Endothelial cell of umbilical vein (primary cell): Measurements from ENCODE around the gene MCFD2. TPM values are rescaled to one million over a fixed set of nuclear protein-coding genes. Genes with fewer than 3 reads are reported as not detected.
A peak's percentile ranks its signal among the peaks of the same experiment; 100 is the strongest.

Experiments
- BruUV-seq: library from RNA; stranded (reverse); fragments of 400-500 nt; replicated peaks from 2 replicates; lab custom pipeline; 2021; lab: Mats Ljungman, UMichigan
- CTCF ChIA-PET: fragments of 300-600, 350-600 bp; sonication (Branson Sonifier 250); formaldehyde crosslinking; loops from one replicate; lab custom pipeline; 2021; ENCODE audit warnings: antibody characterized with exemption, inconsistent platforms; lab: Charles Lee
- POLR2A ChIA-PET: fragments of 300-600, 350-600 bp; sonication (Branson Sonifier 250); formaldehyde crosslinking; loops from one replicate; lab custom pipeline; 2021; ENCODE audit warnings: antibody characterized with exemption, inconsistent platforms; lab: Charles Lee
- DNase-seq: peaks from one replicate; pipeline ENCODE4 v3.0.0-alpha.2; 2011; ENCODE audit warnings: low read depth, low spot score
- FAIRE-seq: peaks from 2 replicates; lab custom pipeline; 2011; peaks lifted over from hg19 to GRCh38; lab: Jason Lieb, UNC
- H2AFZ ChIP-seq: 2 replicates; pipeline ENCODE4 v1.6.0; 2012; ENCODE audit warnings: low read depth, low read length, control low read depth, inconsistent platforms
- H3K27ac ChIP-seq: 2 replicates; pipeline ENCODE4 v1.5.1; 2011; ENCODE audit warnings: low read depth, mild to moderate bottlenecking, control low read depth, low read length, moderate library complexity; ENCODE audit not compliant: insufficient read depth
- H3K27me3 ChIP-seq, 2 experiments: 2 replicates each; pipeline versions ENCODE4 v1.6.0 to v1.6.1; 2011; ENCODE audit warnings: low read length in 2 of 2, mixed read lengths in 1 of 2; ENCODE audit not compliant: control insufficient read depth in 2 of 2, insufficient read depth in 2 of 2
- H3K36me3 ChIP-seq, 2 experiments: 2 replicates in 1 of 2; 3 replicates in 1 of 2; pipeline ENCODE4 v1.5.1; 2011; ENCODE audit warnings: low read length in 2 of 2, mild to moderate bottlenecking in 1 of 2, moderate library complexity in 1 of 2; ENCODE audit not compliant: control insufficient read depth in 2 of 2, insufficient read depth in 2 of 2; ENCODE audit errors: extremely low read depth in 1 of 2
- H3K4me1 ChIP-seq: 3 replicates; pipeline ENCODE4 v1.5.1; 2011; ENCODE audit warnings: mild to moderate bottlenecking, low read length; ENCODE audit not compliant: control insufficient read depth, insufficient read depth; ENCODE audit errors: extremely low read depth
- H3K4me2 ChIP-seq: 2 replicates; pipeline ENCODE4 v1.6.1; 2011; ENCODE audit warnings: low read length, control low read depth, mixed read lengths; ENCODE audit not compliant: insufficient read depth
- H3K4me3 ChIP-seq, 3 experiments: fragments of 200-600 bp in 1 of 3; sonication (generic), shearing (Covaris generic) in 1 of 3; replicated peaks in 1 of 3; 2 replicates each; pipeline ENCODE4 v1.5.1; 2011 to 2016; ENCODE audit warnings: control low read depth in 3 of 3, low read length in 3 of 3, mild to moderate bottlenecking in 2 of 3, inconsistent platforms in 1 of 3, low read depth in 1 of 3, moderate library complexity in 1 of 3; ENCODE audit not compliant: insufficient read depth in 1 of 3
- H3K79me2 ChIP-seq: 2 replicates; pipeline ENCODE4 v1.6.0; 2012; ENCODE audit warnings: low read length, inconsistent platforms; ENCODE audit not compliant: control insufficient read depth, insufficient read depth
- H3K9ac ChIP-seq: replicated peaks from 2 replicates; pipeline ENCODE3; 2011; ENCODE audit warnings: low read length, control low read depth; ENCODE audit not compliant: insufficient read depth; ENCODE audit errors: extremely low read depth
- H3K9me1 ChIP-seq: replicated peaks from 3 replicates; pipeline ENCODE4 v1.6.0; 2011; ENCODE audit warnings: mild to moderate bottlenecking, low read length; ENCODE audit not compliant: control insufficient read depth, insufficient read depth; ENCODE audit errors: extremely low read depth
- H3K9me3 ChIP-seq: replicated peaks from 2 replicates; pipeline ENCODE4 v1.5.1; 2012; ENCODE audit warnings: low read length, inconsistent platforms; ENCODE audit not compliant: control insufficient read depth, insufficient read depth
- H4K20me1 ChIP-seq: replicated peaks from 2 replicates; pipeline ENCODE3; 2011; ENCODE audit warnings: mild to moderate bottlenecking, low read length; ENCODE audit not compliant: control insufficient read depth, insufficient read depth; ENCODE audit errors: extremely low read depth
- CTCF ChIP-seq, 2 donors: IDR thresholded peaks; 1 replicate in 1 of 2; 2 replicates in 1 of 2; pipeline ENCODE4 v1.5.1; 2011; ENCODE audit warnings: low read length in 2 of 2, mild to moderate bottlenecking in 2 of 2, moderate library complexity in 2 of 2, control low read depth in 1 of 2, inconsistent platforms in 1 of 2, low read depth in 1 of 2; ENCODE audit not compliant: insufficient read depth in 1 of 2; ENCODE audit errors: extremely low read depth in 1 of 2
- EZH2 ChIP-seq: IDR thresholded peaks from 2 replicates; pipeline ENCODE4 v1.6.1; 2012; ENCODE audit warnings: borderline replicate concordance, low read depth, mild to moderate bottlenecking, moderate library complexity, low read length, inconsistent platforms; ENCODE audit not compliant: severe bottlenecking
- FOS ChIP-seq: IDR thresholded peaks from 2 replicates; pipeline ENCODE4 v1.6.1; 2011; ENCODE audit warnings: mild to moderate bottlenecking, low read length, moderate library complexity, borderline replicate concordance; ENCODE audit not compliant: insufficient read depth
- MAX ChIP-seq: IDR thresholded peaks from 2 replicates; pipeline ENCODE4 v1.6.1; 2011; ENCODE audit not compliant: insufficient read depth, insufficient read length
- MYC ChIP-seq: IDR thresholded peaks from one replicate; pipeline ENCODE4 v1.6.1; 2011; ENCODE audit warnings: mild to moderate bottlenecking, low read depth, low read length
- POLR2A ChIP-seq: IDR thresholded peaks from 2 replicates; pipeline ENCODE4 v1.6.1; 2012; ENCODE audit warnings: low read depth, mild to moderate bottlenecking, control low read depth, low read length
- dilution Hi-C: fragments of 300-500 bp; cut with MboI; formaldehyde crosslinking; loops from one replicate; pipeline ENCODE4 v1.15.0; 2019; ENCODE audit warnings: low sequenced_read_pairs; ENCODE audit not compliant: extremely low pct_ligation_motif_present
- intact Hi-C: fragments of 100-400 bp; cut with micrococcal nuclease; formaldehyde crosslinking; loops from one replicate; pipeline ENCODE4 v1.10.0; 2022
- polyA plus RNA-seq, 4 experiments: library from polyadenylated mRNA; depleted of rRNA in 3 of 4; stranded (reverse) in 3 of 4; unstranded in 1 of 4; fragments of >200 nt; gene quantifications; 2 replicates each; pipeline versions ENCODE4 v1.2.1 to v1.2.3, GENCODE V29; 2011 to 2012; ENCODE audit warnings: missing spikeins in 1 of 4
- total RNA-seq: library from RNA; stranded (reverse); gene quantifications from 2 replicates; pipeline ENCODE4 v1.2.3, GENCODE V29; 2021

MCFD2 gene
- total and polyA plus RNA-seq, 2 donors (not counting 3 experiments of a cell fraction or from before 2014, with no cell fraction given) = 74.8 to 141 TPM

GRCh38 chr2:46937471-46937901, 21.9 kb upstream of the MCFD2 start:
- ChIA-PET CTCF (interaction anchor here (1.0 to 4.3 kb wide), 6 partner anchors 9 to 386 kb away, joined by 3 to 27 read pairs (median 5); no protein-coding TSS in a partner anchor), POLR2A (no interaction called here)
- TF ChIP-seq CTCF (IDR thresholded peaks at IDR 0.05; ENCODE audit: extremely low read depth in 1 of 2, insufficient read depth in 1 of 2, low read depth in 1 of 2, low read length in 2 of 2) = peak; percentile 15 to 32
- TF ChIP-seq FOS = no peak
- Histone ChIP-seq H3K9me3 (no peaks in the 10 kb centered on the region), H3K4me3 (no peak overlapping the region), H3K36me3 (no peaks in the 10 kb centered on the region), H3K9me1 (no peaks in the 10 kb centered on the region), H4K20me1 (no peaks in the 10 kb centered on the region), H3K27ac (no peak overlapping the region), H3K4me1 (peaks cover 11% of the 10 kb centered on the region), H2AFZ (no peak overlapping the region), H3K27me3 (no peaks in the 10 kb centered on the region), H3K79me2 (peaks cover 5% of the 10 kb centered on the region), H3K9ac (no peak overlapping the region), H3K4me2 (no peak overlapping the region)
- dilution Hi-C loops (no loop called here), intact Hi-C loops (no loop called here)
- FAIRE-seq = no peak
- no peak for DNase-seq
- no TSS peak for BruUV-seq

GRCh38 chr2:46936566-46936965, 21.0 kb upstream of the MCFD2 start:
- ChIA-PET POLR2A (no interaction called here), CTCF (interaction anchor here (1.3 to 4.3 kb wide), 5 partner anchors 13 to 943 kb away, joined by 4 to 27 read pairs (median 14); no protein-coding TSS in a partner anchor)
- Histone ChIP-seq H3K4me1 (peaks cover 8% of the 10 kb centered on the region), H3K9me1 (no peaks in the 10 kb centered on the region), H3K27ac (no peak overlapping the region), H3K79me2 (no peaks in the 10 kb centered on the region), H3K36me3 (no peaks in the 10 kb centered on the region), H3K4me3 (no peak overlapping the region), H3K9ac (no peak overlapping the region), H3K9me3 (no peaks in the 10 kb centered on the region), H2AFZ (no peak overlapping the region), H3K27me3 (no peaks in the 10 kb centered on the region), H4K20me1 (no peaks in the 10 kb centered on the region), H3K4me2 (no peak overlapping the region)
- no peak for FAIRE-seq
- intact Hi-C loops = no loop called here
- dilution Hi-C loops = no loop called here
- DNase-seq = no peak
- no TSS peak for BruUV-seq
- no peak for TF ChIP-seq MYC
- no peak for TF ChIP-seq MAX
- no peak for TF ChIP-seq EZH2
- no peak for TF ChIP-seq POLR2A
